ENCODE results near the gene GALNT9.

Gene GALNT9

DNA sequence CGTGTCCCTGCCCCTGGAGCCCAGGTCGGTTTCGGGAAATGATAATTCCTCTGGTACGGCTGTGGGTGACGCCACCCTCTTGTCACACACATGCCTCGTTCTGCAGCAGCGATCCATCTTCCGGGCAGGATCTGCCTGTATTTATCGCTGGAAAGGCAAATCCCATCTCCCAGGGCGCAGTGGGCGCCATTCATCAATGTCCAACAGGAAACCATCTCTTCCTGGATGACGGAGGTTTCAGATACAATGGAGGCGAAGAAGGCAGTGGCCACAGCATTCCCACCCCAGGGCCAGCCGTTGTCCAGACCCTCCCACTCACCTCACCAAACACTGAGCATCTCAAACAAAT is 110.9 kb downstream of the GALNT9 start:
- no peaks in the 10 kb centered on the region for H3K36me3 ChIP-seq (ENCODE audit: control insufficient read depth, insufficient read depth, low read length)
- WGBS, 2 experiments: 82% methylated on average over 14 of the region's 14 CpGs
- H3K4me1 ChIP-seq (ENCODE audit: control insufficient read depth, insufficient read depth, low read length): no peaks in the 10 kb centered on the region
- no peaks in the 10 kb centered on the region for H3K9me3 ChIP-seq (ENCODE audit: control insufficient read depth, low read length)
- H3K4me3 ChIP-seq (ENCODE audit: insufficient read depth, low read depth, low read length): no peak overlapping the region
- no peaks in the 10 kb centered on the region for H3K27me3 ChIP-seq (ENCODE audit: control insufficient read depth, insufficient read depth, low read length, poor library complexity, severe bottlenecking)
- no peak overlapping the region for H3K27ac ChIP-seq (ENCODE audit: insufficient read depth, low read depth, low read length, poor library complexity, severe bottlenecking)

DNA sequence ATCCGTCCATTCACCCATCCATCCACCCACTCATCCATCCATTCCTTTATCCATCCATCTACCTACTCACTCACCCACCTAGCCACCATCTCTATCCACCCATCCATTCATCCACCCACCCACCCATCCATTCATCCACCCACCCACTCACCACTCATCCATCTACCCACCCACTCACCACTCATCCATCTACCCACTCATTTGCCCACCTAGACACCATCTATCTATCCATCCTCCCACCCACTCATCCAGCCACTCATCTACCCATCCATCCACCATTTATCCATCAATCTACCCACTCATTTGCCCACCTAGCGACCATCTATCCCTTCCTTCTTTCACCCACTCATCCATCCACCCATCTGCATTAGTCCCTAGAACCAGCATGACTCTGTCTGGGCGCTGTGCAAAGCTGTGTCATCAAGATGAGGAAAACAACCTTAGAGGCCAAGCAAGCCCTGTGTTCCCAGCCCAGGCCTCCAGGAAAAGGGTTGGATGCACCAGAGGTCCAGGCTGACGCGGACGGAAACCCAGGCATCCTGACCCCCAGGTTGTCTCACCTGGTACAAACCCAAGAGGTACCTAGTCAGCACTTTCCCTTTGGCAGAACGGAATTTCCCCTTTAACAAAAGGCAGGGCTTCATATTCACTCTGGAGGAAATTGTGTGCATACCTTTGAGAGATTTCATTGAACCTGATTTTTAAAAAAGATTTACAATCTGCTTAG is 111.4 kb downstream of the GALNT9 start:
- no peaks in the 10 kb centered on the region for H3K27me3 ChIP-seq (ENCODE audit: control insufficient read depth, insufficient read depth, low read length, poor library complexity, severe bottlenecking)
- H3K4me3 ChIP-seq (ENCODE audit: insufficient read depth, low read depth, low read length): no peak overlapping the region
- WGBS, 2 experiments: 62 to 63% methylated on average over 7 of the region's 7 CpGs
- no peak overlapping the region for H3K27ac ChIP-seq (ENCODE audit: insufficient read depth, low read depth, low read length, poor library complexity, severe bottlenecking)
- H3K9me3 ChIP-seq (ENCODE audit: control insufficient read depth, low read length): peaks cover 2% of the 10 kb centered on the region
- no peaks in the 10 kb centered on the region for H3K36me3 ChIP-seq (ENCODE audit: control insufficient read depth, insufficient read depth, low read length)
- no peaks in the 10 kb centered on the region for H3K4me1 ChIP-seq (ENCODE audit: control insufficient read depth, insufficient read depth, low read length)

- Histone ChIP-seq H3K27me3 (ENCODE audit: control insufficient read depth, insufficient read depth, low read length, poor library complexity, severe bottlenecking) (no peaks in the 10 kb centered on the region), H3K4me1 (ENCODE audit: control insufficient read depth, insufficient read depth, low read length) (no peaks in the 10 kb centered on the region), H3K9me3 (ENCODE audit: control insufficient read depth, low read length) (peaks cover 2% of the 10 kb centered on the region), H3K4me3 (ENCODE audit: insufficient read depth, low read depth, low read length) (no peak overlapping the region), H3K36me3 (ENCODE audit: control insufficient read depth, insufficient read depth, low read length) (no peaks in the 10 kb centered on the region), H3K27ac (ENCODE audit: insufficient read depth, low read depth, low read length, poor library complexity, severe bottlenecking) (no peak overlapping the region)
- WGBS, 2 experiments: 73 to 75% methylated on average over 1 of the region's 1 CpG
Observed at GRCh38 chr12:132217371-132217770, 112.0 kb downstream of the GALNT9 start.

- no peak overlapping the region for H3K4me3 ChIP-seq (ENCODE audit: insufficient read depth, low read depth, low read length)
- H3K36me3 ChIP-seq (ENCODE audit: control insufficient read depth, insufficient read depth, low read length): no peaks in the 10 kb centered on the region
- H3K27ac ChIP-seq (ENCODE audit: insufficient read depth, low read depth, low read length, poor library complexity, severe bottlenecking): no peak overlapping the region
- H3K4me1 ChIP-seq (ENCODE audit: control insufficient read depth, insufficient read depth, low read length): no peaks in the 10 kb centered on the region
- 75 to 77% methylated on average over 21 of the region's 21 CpGs for WGBS, 2 experiments
- H3K9me3 ChIP-seq (ENCODE audit: control insufficient read depth, low read length): peaks cover 2% of the 10 kb centered on the region
- H3K27me3 ChIP-seq (ENCODE audit: control insufficient read depth, insufficient read depth, low read length, poor library complexity, severe bottlenecking): no peaks in the 10 kb centered on the region
Observed at GRCh38 chr12:132216354-132216987, 112.9 kb downstream of the GALNT9 start.

- H3K9me3 ChIP-seq (ENCODE audit: control insufficient read depth, low read length): peaks cover 2% of the 10 kb centered on the region
- no peaks in the 10 kb centered on the region for H3K36me3 ChIP-seq (ENCODE audit: control insufficient read depth, insufficient read depth, low read length)
- no peaks in the 10 kb centered on the region for H3K4me1 ChIP-seq (ENCODE audit: control insufficient read depth, insufficient read depth, low read length)
- H3K27me3 ChIP-seq (ENCODE audit: control insufficient read depth, insufficient read depth, low read length, poor library complexity, severe bottlenecking): no peaks in the 10 kb centered on the region
- H3K4me3 ChIP-seq (ENCODE audit: insufficient read depth, low read depth, low read length): no peak overlapping the region
- 83 to 86% methylated on average over 28 of the region's 28 CpGs for WGBS, 2 experiments
- no peak overlapping the region for H3K27ac ChIP-seq (ENCODE audit: insufficient read depth, low read depth, low read length, poor library complexity, severe bottlenecking)
Observed at GRCh38 chr12:132215299-132215989, 113.9 kb downstream of the GALNT9 start.

DNA sequence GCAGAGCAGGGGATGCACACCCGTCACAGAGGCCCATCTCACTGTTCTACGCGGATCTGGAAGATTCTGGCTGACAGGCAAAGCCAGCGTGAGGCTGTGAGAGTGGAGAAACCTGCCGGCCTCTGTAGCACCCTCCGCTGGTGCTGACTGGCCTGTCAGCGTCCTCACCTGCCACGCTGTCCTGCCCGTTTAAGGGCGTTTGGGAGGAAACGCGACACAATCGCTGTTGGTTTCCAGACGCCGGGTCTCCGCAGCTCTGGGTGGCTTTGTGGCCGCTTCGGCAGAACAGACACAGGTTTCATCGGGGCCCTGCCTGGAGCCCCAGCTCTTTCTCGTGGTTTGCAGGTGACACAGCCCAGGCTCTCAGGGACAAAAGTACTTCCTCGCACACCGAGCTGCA is 114.5 kb downstream of the GALNT9 start:
- Histone ChIP-seq H3K4me1 (ENCODE audit: control insufficient read depth, insufficient read depth, low read length) (no peaks in the 10 kb centered on the region), H3K4me3 (ENCODE audit: insufficient read depth, low read depth, low read length) (no peak overlapping the region), H3K9me3 (ENCODE audit: control insufficient read depth, low read length) (peaks cover 2% of the 10 kb centered on the region), H3K27ac (ENCODE audit: insufficient read depth, low read depth, low read length, poor library complexity, severe bottlenecking) (no peak overlapping the region), H3K27me3 (ENCODE audit: control insufficient read depth, insufficient read depth, low read length, poor library complexity, severe bottlenecking) (peaks cover 3% of the 10 kb centered on the region), H3K36me3 (ENCODE audit: control insufficient read depth, insufficient read depth, low read length) (no peaks in the 10 kb centered on the region)
- WGBS, 2 experiments: 79 to 83% methylated on average over 22 of the region's 22 CpGs

DNA sequence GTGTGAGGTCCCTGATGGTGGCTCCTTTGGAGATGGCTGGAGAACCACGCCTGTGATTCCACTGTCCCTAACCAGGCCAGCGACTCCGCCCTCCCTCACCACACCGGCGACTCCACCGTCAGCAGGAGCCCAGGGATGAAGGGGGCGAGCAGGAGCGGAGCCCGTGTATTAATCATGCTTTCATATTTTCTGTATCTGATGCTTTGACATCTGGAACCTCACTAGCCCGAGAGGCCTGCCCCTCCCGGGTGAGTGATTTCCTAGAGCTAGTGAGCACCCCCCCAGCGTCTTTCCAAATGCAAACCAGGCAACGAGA is 115.3 kb downstream of the GALNT9 start:
- Histone ChIP-seq H3K9me3 (ENCODE audit: control insufficient read depth, low read length) (peaks cover 2% of the 10 kb centered on the region), H3K36me3 (ENCODE audit: control insufficient read depth, insufficient read depth, low read length) (no peaks in the 10 kb centered on the region), H3K27me3 (ENCODE audit: control insufficient read depth, insufficient read depth, low read length, poor library complexity, severe bottlenecking) (peaks cover 6% of the 10 kb centered on the region), H3K27ac (ENCODE audit: insufficient read depth, low read depth, low read length, poor library complexity, severe bottlenecking) (no peak overlapping the region), H3K4me1 (ENCODE audit: control insufficient read depth, insufficient read depth, low read length) (no peaks in the 10 kb centered on the region), H3K4me3 (ENCODE audit: insufficient read depth, low read depth, low read length) (no peak overlapping the region)
- WGBS, 2 experiments: 83 to 84% methylated on average over 13 of the region's 13 CpGs

DNA sequence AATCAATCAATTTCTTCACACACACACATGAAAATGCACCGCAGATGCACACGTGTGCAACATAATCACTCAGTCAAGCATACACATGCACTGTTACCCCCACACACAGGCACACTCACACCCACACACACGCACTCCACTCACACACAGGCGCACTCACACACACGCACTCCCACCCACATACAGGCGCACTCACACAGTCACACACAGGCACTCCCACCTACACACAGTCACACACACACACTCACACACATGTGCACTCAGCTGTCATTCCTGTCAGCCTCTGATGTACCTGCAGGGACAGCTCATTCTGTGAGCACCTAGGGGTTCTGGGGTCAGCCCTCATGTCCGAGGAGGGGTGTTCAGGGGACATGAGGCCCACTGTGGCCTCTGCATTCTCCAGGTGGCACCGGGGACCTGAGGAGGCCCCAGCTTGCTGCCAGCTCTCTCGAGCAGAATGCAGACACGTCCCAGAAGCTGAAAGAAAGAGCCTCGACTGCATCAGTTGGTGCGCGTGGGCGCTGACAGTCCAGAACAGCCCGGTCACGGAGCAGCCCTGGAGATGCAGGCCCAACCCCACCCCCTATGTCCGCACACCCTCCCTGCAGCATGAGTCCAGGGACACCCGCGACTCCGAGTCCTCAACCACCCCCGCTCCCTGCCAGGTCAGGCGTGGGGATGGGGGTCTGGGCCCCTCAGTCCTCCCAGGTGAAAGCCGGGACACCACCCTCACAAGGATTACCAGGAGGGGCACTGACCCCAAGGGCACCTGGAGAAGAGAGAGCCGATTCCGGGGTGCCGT is 115.8 kb downstream of the GALNT9 start:
- Histone ChIP-seq H3K27ac (ENCODE audit: insufficient read depth, low read depth, low read length, poor library complexity, severe bottlenecking) (no peak overlapping the region), H3K36me3 (ENCODE audit: control insufficient read depth, insufficient read depth, low read length) (no peaks in the 10 kb centered on the region), H3K4me3 (ENCODE audit: insufficient read depth, low read depth, low read length) (no peak overlapping the region), H3K27me3 (ENCODE audit: control insufficient read depth, insufficient read depth, low read length, poor library complexity, severe bottlenecking) (peaks cover 6% of the 10 kb centered on the region), H3K4me1 (ENCODE audit: control insufficient read depth, insufficient read depth, low read length) (no peaks in the 10 kb centered on the region), H3K9me3 (ENCODE audit: control insufficient read depth, low read length) (peaks cover 2% of the 10 kb centered on the region)
- WGBS, 2 experiments: 84 to 86% methylated on average over 26 of the region's 26 CpGs

- Histone ChIP-seq H3K4me3 (ENCODE audit: insufficient read depth, low read depth, low read length) (no peak overlapping the region), H3K27ac (ENCODE audit: insufficient read depth, low read depth, low read length, poor library complexity, severe bottlenecking) (no peak overlapping the region), H3K36me3 (ENCODE audit: control insufficient read depth, insufficient read depth, low read length) (no peaks in the 10 kb centered on the region), H3K4me1 (ENCODE audit: control insufficient read depth, insufficient read depth, low read length) (no peaks in the 10 kb centered on the region), H3K9me3 (ENCODE audit: control insufficient read depth, low read length) (peaks cover 2% of the 10 kb centered on the region), H3K27me3 (ENCODE audit: control insufficient read depth, insufficient read depth, low read length, poor library complexity, severe bottlenecking) (peaks cover 9% of the 10 kb centered on the region)
- 90 to 91% methylated on average over 16 to 17 of the region's 17 CpGs for whole genome bisulfite sequencing, 2 experiments
Observed at GRCh38 chr12:132211816-132212215, 117.6 kb downstream of the GALNT9 start.

- Histone ChIP-seq H3K27ac (ENCODE audit: insufficient read depth, low read depth, low read length, poor library complexity, severe bottlenecking) (no peak overlapping the region), H3K4me3 (ENCODE audit: insufficient read depth, low read depth, low read length) (no peak overlapping the region), H3K27me3 (ENCODE audit: control insufficient read depth, insufficient read depth, low read length, poor library complexity, severe bottlenecking) (peaks cover 14% of the 10 kb centered on the region), H3K4me1 (ENCODE audit: control insufficient read depth, insufficient read depth, low read length) (no peaks in the 10 kb centered on the region), H3K36me3 (ENCODE audit: control insufficient read depth, insufficient read depth, low read length) (no peaks in the 10 kb centered on the region), H3K9me3 (ENCODE audit: control insufficient read depth, low read length) (peaks cover 2% of the 10 kb centered on the region)
- 85 to 87% methylated on average over 18 of the region's 18 CpGs for WGBS, 2 experiments
Observed at GRCh38 chr12:132211326-132211725, 118.1 kb downstream of the GALNT9 start.

All from ectodermal cell (in vitro differentiated cells).